Thyroid gland (tissue), 4 donors: Measurements from ENCODE around the gene GLI3. TPM values are rescaled to one million over a fixed set of nuclear protein-coding genes. Genes with fewer than 3 reads are reported as not detected.

Experiments used
- DNase-seq, 2 donors: peaks; one replicate each; pipeline ENCODE4 v3.0.0-alpha.2; 2019
- H3K27ac ChIP-seq, 3 donors: fragments of 200-600 bp; sonication (generic); 1 replicate in 2 of 3; 2 replicates in 1 of 3; pipeline ENCODE4 v1.5.1; 2016 to 2019; ENCODE audit warnings: mild to moderate bottlenecking in 1 of 3, moderate library complexity in 1 of 3
- H3K27me3 ChIP-seq: fragments of 200-600 bp; sonication (generic); one replicate; pipeline ENCODE4 v1.5.1; 2019
- H3K36me3 ChIP-seq, 2 donors: fragments of 200-600 bp; sonication (generic); one replicate each; pipeline ENCODE4 v1.5.1; 2016 to 2019
- H3K4me1 ChIP-seq, 2 donors: fragments of 200-600 bp; sonication (generic); one replicate each; pipeline ENCODE4 v1.5.1; 2017 to 2019
- H3K4me3 ChIP-seq, 3 donors: fragments of 200-600 bp; sonication (generic); replicated peaks in 1 of 3; 1 replicate in 2 of 3; 2 replicates in 1 of 3; pipeline ENCODE4 v1.5.1; 2016; ENCODE audit warnings: mild to moderate bottlenecking in 1 of 3
- H3K9me3 ChIP-seq: fragments of 200-600 bp; sonication (generic); one replicate; pipeline ENCODE4 v1.5.1; 2017
- POLR2A ChIP-seq, 2 donors: fragments of 450-650 bp; IDR thresholded peaks; one replicate each; pipeline ENCODE4 v1.6.1; 2017; ENCODE audit warnings: antibody characterized with exemption in 2 of 2, mild to moderate bottlenecking in 2 of 2, moderate library complexity in 1 of 2
- WGBS, 2 donors: methylation state at CpG; one replicate each; pipeline ENCODE4 v1.1.5; 2017; 5-methylcytosine and 5-hydroxymethylcytosine counted together
- intact Hi-C: fragments of 100-400 bp; cut with DNase I; formaldehyde crosslinking; loops from one replicate; pipeline ENCODE4 v1.15.1; 2023
- total RNA-seq, 4 donors: library from RNA; depleted of rRNA; stranded (reverse); fragments of >200 nt; gene quantifications; one replicate each; pipeline ENCODE4 v1.2.3, GENCODE V29; 2016
- TF ChIP-seq, protein P1 (sequence below), 6 experiments: fragments of 200-600 bp in 3 of 6; fragments of 450-650 bp in 3 of 6; sonication (generic) in 3 of 6; IDR thresholded peaks; one replicate each; pipeline ENCODE4 v1.5.1; 2016 to 2019; ENCODE audit warnings: antibody characterized with exemption in 6 of 6, mild to moderate bottlenecking in 2 of 6, inconsistent platforms in 1 of 6, moderate library complexity in 1 of 6

GLI3 gene
- total RNA-seq, 4 donors from 2014 or later, result 10.1 to 15.6 (median 13.6) TPM

DNA sequence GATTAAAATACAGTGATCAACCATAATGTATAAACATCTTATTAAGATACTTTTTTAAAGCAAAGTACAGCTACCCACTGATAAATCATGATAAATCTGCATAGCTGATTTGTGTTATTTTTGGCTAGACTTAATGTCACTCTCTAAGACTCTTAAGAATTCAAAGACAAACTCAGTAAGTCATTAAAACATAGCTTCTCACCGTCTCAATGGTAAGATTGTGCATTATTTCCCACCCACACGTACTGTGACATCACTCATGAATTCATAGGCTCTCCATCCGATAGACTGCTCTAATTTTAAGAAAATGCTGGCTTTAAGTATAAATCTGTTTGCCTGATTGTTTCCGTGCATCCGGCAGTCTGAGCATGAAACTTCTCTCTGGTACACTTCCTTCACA, 266.1 kb downstream of the GLI3 start:
- intact Hi-C loops, result no loop called here

DNA sequence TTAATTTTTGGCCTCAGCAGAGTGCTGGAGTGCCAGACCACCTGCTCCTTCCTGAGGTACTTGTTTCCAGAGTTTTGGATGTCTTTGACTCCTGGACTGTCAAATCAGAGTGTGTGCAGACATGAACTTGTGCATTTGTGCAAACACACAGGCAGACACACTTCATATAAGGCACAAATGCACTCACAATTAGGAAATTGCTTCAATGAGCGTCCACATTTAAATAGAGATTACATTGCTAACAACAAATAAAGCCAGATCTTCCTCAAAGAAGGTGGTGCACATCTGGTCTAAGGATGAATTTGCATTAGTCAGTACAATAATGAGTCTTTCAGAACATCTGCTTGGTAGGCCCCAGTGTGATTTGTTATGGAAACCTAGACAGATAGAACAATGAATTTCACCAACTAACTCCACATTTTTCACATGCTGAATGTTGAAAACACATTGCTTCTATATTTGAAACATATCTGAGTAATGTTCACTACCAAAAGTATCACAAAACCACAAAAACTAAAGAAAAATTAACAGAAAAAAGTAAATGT, 267.4 kb downstream of the GLI3 start:
- 95 to 97% methylated on average over 1 of the region's 1 CpG for WGBS, 2 donors
- Histone ChIP-seq H3K27ac (no peak overlapping the region), H3K4me3 (no peak overlapping the region), H3K4me1 (peaks cover 8 to 9% of the 10 kb centered on the region in 2 donors), H3K27me3 (no peaks in the 10 kb centered on the region), H3K36me3 (peaks cover 20 to 25% of the 10 kb centered on the region in 2 donors), H3K9me3 (no peaks in the 10 kb centered on the region)
- DNase-seq, result no peak
- intact Hi-C loops, result no loop called here
- TF ChIP-seq, protein P1, sequence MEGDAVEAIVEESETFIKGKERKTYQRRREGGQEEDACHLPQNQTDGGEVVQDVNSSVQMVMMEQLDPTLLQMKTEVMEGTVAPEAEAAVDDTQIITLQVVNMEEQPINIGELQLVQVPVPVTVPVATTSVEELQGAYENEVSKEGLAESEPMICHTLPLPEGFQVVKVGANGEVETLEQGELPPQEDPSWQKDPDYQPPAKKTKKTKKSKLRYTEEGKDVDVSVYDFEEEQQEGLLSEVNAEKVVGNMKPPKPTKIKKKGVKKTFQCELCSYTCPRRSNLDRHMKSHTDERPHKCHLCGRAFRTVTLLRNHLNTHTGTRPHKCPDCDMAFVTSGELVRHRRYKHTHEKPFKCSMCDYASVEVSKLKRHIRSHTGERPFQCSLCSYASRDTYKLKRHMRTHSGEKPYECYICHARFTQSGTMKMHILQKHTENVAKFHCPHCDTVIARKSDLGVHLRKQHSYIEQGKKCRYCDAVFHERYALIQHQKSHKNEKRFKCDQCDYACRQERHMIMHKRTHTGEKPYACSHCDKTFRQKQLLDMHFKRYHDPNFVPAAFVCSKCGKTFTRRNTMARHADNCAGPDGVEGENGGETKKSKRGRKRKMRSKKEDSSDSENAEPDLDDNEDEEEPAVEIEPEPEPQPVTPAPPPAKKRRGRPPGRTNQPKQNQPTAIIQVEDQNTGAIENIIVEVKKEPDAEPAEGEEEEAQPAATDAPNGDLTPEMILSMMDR (IDR thresholded peaks at IDR 0.05), result no peak

More for the DNA sequence above, 266.1 kb downstream of the GLI3 start:
- Histone ChIP-seq H3K4me1 (peaks cover 8 to 9% of the 10 kb centered on the region in 2 donors), H3K27me3 (no peaks in the 10 kb centered on the region), H3K27ac (no peak overlapping the region), H3K9me3 (no peaks in the 10 kb centered on the region), H3K4me3 (no peak overlapping the region), H3K36me3 (peaks cover 10 to 12% of the 10 kb centered on the region in 2 donors)
- 89 to 91% methylated on average over 5 of the region's 5 CpGs for WGBS, 2 donors
- no peak for DNase-seq
- TF ChIP-seq, protein P1 (IDR thresholded peaks at IDR 0.05), result no peak
- no peak for TF ChIP-seq POLR2A (IDR thresholded peaks at IDR 0.05)

DNA sequence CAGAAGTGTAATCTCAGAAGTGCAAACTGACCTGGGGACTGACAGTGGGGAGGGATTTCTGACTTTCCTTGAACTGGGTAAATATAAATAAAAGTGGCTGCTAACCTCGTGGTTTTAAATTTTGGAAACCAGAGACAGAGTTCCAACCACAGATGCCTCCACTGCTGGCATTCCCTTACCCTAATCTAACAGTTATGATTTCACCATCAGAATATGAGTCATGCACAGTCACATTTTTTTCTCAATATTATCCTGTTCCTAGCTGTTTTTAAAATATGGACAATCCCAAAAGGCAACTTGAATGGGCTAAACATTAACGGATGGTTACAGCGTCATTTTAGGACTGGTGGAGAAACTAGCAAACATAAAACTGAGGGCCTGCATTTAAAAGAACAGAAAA, 269.9 kb downstream of the GLI3 start:
- 78 to 84% methylated on average over 3 of the region's 3 CpGs for WGBS, 2 donors
- peaks cover 17 to 25% of the 10 kb centered on the region in 2 donors for H3K36me3 ChIP-seq
- no peak overlapping the region for H3K27ac ChIP-seq

DNA sequence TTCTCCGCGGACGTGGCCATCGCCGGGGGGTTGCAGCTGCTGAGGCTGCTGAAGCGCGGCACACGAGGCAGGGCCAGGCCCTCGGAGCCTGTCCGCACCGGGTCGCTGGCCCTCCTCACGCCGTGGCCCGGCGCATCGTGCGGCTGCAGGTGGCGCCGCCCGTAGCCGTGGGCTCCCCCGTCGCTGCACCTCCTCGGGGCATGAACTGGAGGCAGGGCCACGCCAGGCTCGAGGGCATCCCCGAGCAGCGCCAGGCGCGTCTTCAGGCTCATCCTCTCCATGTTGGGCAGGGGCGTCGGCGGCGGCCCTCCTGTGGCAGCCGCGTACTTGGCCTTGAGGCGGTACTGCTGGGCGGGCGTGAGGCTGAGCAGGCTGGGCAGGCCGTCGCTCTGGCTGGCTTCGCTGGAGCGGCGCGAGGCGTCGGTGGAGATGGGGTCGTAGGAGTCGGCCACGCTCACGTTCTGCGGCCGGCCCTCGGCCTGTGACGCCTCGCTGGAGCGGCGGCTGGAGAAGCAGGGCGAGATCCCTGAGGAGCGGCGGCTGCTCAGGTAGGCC, 271.0 kb downstream of the GLI3 start:
- intact Hi-C loops, result no loop called here
- Histone ChIP-seq H3K27ac (no peak overlapping the region), H3K4me3 (no peak overlapping the region), H3K36me3 (peaks cover 13 to 25% of the 10 kb centered on the region in 2 donors), H3K27me3 (no peaks in the 10 kb centered on the region), H3K4me1 (peaks cover 8 to 9% of the 10 kb centered on the region in 2 donors), H3K9me3 (no peaks in the 10 kb centered on the region)
- DNase-seq, result no peak
- 96% methylated on average over 14 to 52 of the region's 62 CpGs for WGBS, 2 donors
- no peak for TF ChIP-seq POLR2A (IDR thresholded peaks at IDR 0.05)
- TF ChIP-seq, protein P1 (IDR thresholded peaks at IDR 0.05), result no peak

More for the DNA sequence above, 269.9 kb downstream of the GLI3 start:
- H3K4me3 ChIP-seq, result no peak overlapping the region
- H3K27me3 ChIP-seq, result no peaks in the 10 kb centered on the region
- TF ChIP-seq POLR2A (IDR thresholded peaks at IDR 0.05), result no peak
- TF ChIP-seq, protein P1 (IDR thresholded peaks at IDR 0.05), result no peak
- peaks cover 8 to 9% of the 10 kb centered on the region in 2 donors for H3K4me1 ChIP-seq
- intact Hi-C loops, result no loop called here
- H3K9me3 ChIP-seq, result no peaks in the 10 kb centered on the region
- no peak for DNase-seq
